GM19395 (cell line): Measurements from ENCODE around the gene RASIP1.
"Not testable (repeated sequence)": the region's sequence is repeated elsewhere in the genome, so short reads cannot be mapped to it uniquely, and the experiment has no call there.

ENCODE experiments used
- ATAC-seq: cut with Tn5 transposase; IDR thresholded peaks from one replicate; pipeline ENCODE4 v1.9.1; 2021; ENCODE audit warnings: mild to moderate bottlenecking, moderate library complexity; ENCODE audit not compliant: unreplicated experiment

The RASIP1 gene

GRCh38 chr19:48735031-48735615 lies 5.3 kb downstream of the RASIP1 start:
- ATAC-seq: no peak

- ATAC-seq: no peak
Observed at GRCh38 chr19:48734625-48735024, 5.8 kb downstream of the RASIP1 start.

GRCh38 chr19:48731452-48731851 lies 9.0 kb downstream of the RASIP1 start:
- ATAC-seq: no peak

GRCh38 chr19:48728911-48729664 lies 11.3 kb downstream of the RASIP1 start:
- no peak for ATAC-seq

- no peak for ATAC-seq
Observed at GRCh38 chr19:48726556-48726955, 13.9 kb downstream of the RASIP1 start.

- no peak for ATAC-seq
Observed at GRCh38 chr19:48724796-48725753, 15.3 kb downstream of the RASIP1 start.

GRCh38 chr19:48722196-48722708 lies 18.2 kb downstream of the RASIP1 start:
- no peak for ATAC-seq

GRCh38 chr19:48720613-48721296 lies 19.7 kb downstream of the RASIP1 start:
- peak; percentile 79 for ATAC-seq

GRCh38 chr19:48720251-48720612 lies 20.2 kb downstream of the RASIP1 start:
- ATAC-seq: peak; percentile 14

GRCh38 chr19:48719263-48720171 lies 20.9 kb downstream of the RASIP1 start, which contains the start of gene MAMSTR:
Gene MAMSTR, minus strand, starts transcription at chr19:48719725. Its CDS starts 694 bp downstream, at chr19:48719031.
- ATAC-seq: no peak

- ATAC-seq: no peak
Observed at GRCh38 chr19:48718711-48719231, 21.6 kb downstream of the RASIP1 start.

- ATAC-seq: not testable (repeated sequence)
Observed at GRCh38 chr19:48718106-48718505, 22.3 kb downstream of the RASIP1 start.

- no peak for ATAC-seq
Observed at GRCh38 chr19:48716562-48717291, 23.7 kb downstream of the RASIP1 start.

- no peak for ATAC-seq
Observed at GRCh38 chr19:48715681-48716171, 24.7 kb downstream of the RASIP1 start.

- no peak for ATAC-seq
Observed at GRCh38 chr19:48714759-48715675, 25.4 kb downstream of the RASIP1 start.

- peak; percentile 92 for ATAC-seq
Observed at GRCh38 chr19:48713864-48714755, 26.3 kb downstream of the RASIP1 start.
